ENCODE measurements around the gene SKIDA1. TPM values are rescaled to one million over a fixed set of nuclear protein-coding genes. Genes with fewer than 3 reads are reported as not detected.

Gene SKIDA1
- total RNA-seq, 2 donors from 2014 or later = 6.4 to 12.0 TPM

GRCh38 chr10:21468086-21468485, 57.4 kb downstream of the SKIDA1 start:
- H3K36me3 ChIP-seq (ENCODE audit: control insufficient read depth, insufficient read depth, low read length) = no peaks in the 10 kb centered on the region
- H3K27ac ChIP-seq (ENCODE audit: low read depth, low read length) = no peak overlapping the region
- H3K27ac Mint-ChIP-seq = no peak overlapping the region
- H3K4me3 ChIP-seq (ENCODE audit: low read length) = no peak overlapping the region
- H3K27me3 Mint-ChIP-seq (ENCODE audit: insufficient read depth) = no peaks in the 10 kb centered on the region
- H3K4me3 Mint-ChIP-seq = no peak overlapping the region
- no peaks in the 10 kb centered on the region for H3K9me3 Mint-ChIP-seq
- 94 to 95% methylated on average over 3 of the region's 3 CpGs for WGBS, 2 experiments (ENCODE audit: insufficient coverage in 1 of 2, insufficient read length in 1 of 2)
- peak; percentile 28 for DNase-seq
- H3K9me3 ChIP-seq (ENCODE audit: control insufficient read depth, low read length) = no peaks in the 10 kb centered on the region
- H3K36me3 Mint-ChIP-seq (ENCODE audit: low read depth) = no peaks in the 10 kb centered on the region
- no peak overlapping the region for H3K9ac ChIP-seq (ENCODE audit: extremely low read depth, low read length, poor library complexity, severe bottlenecking)
- H3K4me1 ChIP-seq (ENCODE audit: control insufficient read depth, insufficient read depth, low read length) = no peaks in the 10 kb centered on the region
- H3K4me1 Mint-ChIP-seq = peaks cover 1% of the 10 kb centered on the region
- no peaks in the 10 kb centered on the region for H3K27me3 ChIP-seq (ENCODE audit: control insufficient read depth, insufficient read depth, low read length, poor library complexity, severe bottlenecking)
- TF ChIP-seq CTCF (conservative IDR thresholded peaks at IDR 0.05) = no peak

- Mint-ChIP-seq H3K27me3 (ENCODE audit: insufficient read depth) (no peaks in the 10 kb centered on the region), H3K27ac (no peak overlapping the region), H3K36me3 (ENCODE audit: low read depth) (no peaks in the 10 kb centered on the region), H3K9me3 (no peaks in the 10 kb centered on the region), H3K4me3 (no peak overlapping the region), H3K4me1 (no peaks in the 10 kb centered on the region)
- no peak for TF ChIP-seq CTCF (conservative IDR thresholded peaks at IDR 0.05)
- Histone ChIP-seq H3K9me3 (ENCODE audit: control insufficient read depth, low read length) (no peaks in the 10 kb centered on the region), H3K4me1 (ENCODE audit: control insufficient read depth, insufficient read depth, low read length) (no peaks in the 10 kb centered on the region), H3K4me3 (ENCODE audit: low read length) (no peak overlapping the region), H3K9ac (ENCODE audit: extremely low read depth, low read length, poor library complexity, severe bottlenecking) (no peak overlapping the region), H3K36me3 (ENCODE audit: control insufficient read depth, insufficient read depth, low read length) (no peaks in the 10 kb centered on the region), H3K27ac (ENCODE audit: low read depth, low read length) (no peak overlapping the region), H3K27me3 (ENCODE audit: control insufficient read depth, insufficient read depth, low read length, poor library complexity, severe bottlenecking) (no peaks in the 10 kb centered on the region)
- no peak for DNase-seq
- 95 to 100% methylated on average over 1 of the region's 1 CpG for WGBS, 2 experiments (ENCODE audit: insufficient coverage in 1 of 2, insufficient read length in 1 of 2)
Observed at GRCh38 chr10:21467633-21468032, 57.8 kb downstream of the SKIDA1 start.

- H3K4me3 ChIP-seq (ENCODE audit: low read length) = no peak overlapping the region
- Mint-ChIP-seq H3K36me3 (ENCODE audit: low read depth) (no peaks in the 10 kb centered on the region), H3K9me3 (no peaks in the 10 kb centered on the region), H3K4me1 (no peaks in the 10 kb centered on the region), H3K4me3 (no peak overlapping the region), H3K27ac (no peak overlapping the region), H3K27me3 (ENCODE audit: insufficient read depth) (no peaks in the 10 kb centered on the region)
- no peaks in the 10 kb centered on the region for H3K4me1 ChIP-seq (ENCODE audit: control insufficient read depth, insufficient read depth, low read length)
- H3K27ac ChIP-seq (ENCODE audit: low read depth, low read length) = no peak overlapping the region
- no peak for TF ChIP-seq CTCF (conservative IDR thresholded peaks at IDR 0.05)
- H3K9ac ChIP-seq (ENCODE audit: extremely low read depth, low read length, poor library complexity, severe bottlenecking) = no peak overlapping the region
- DNase-seq = no peak
- H3K36me3 ChIP-seq (ENCODE audit: control insufficient read depth, insufficient read depth, low read length) = no peaks in the 10 kb centered on the region
- no peaks in the 10 kb centered on the region for H3K9me3 ChIP-seq (ENCODE audit: control insufficient read depth, low read length)
- no peaks in the 10 kb centered on the region for H3K27me3 ChIP-seq (ENCODE audit: control insufficient read depth, insufficient read depth, low read length, poor library complexity, severe bottlenecking)
- 89 to 96% methylated on average over 5 to 7 of the region's 7 CpGs for WGBS, 2 experiments (ENCODE audit: insufficient coverage in 1 of 2, insufficient read length in 1 of 2)
Observed at GRCh38 chr10:21464134-21464533, 61.3 kb downstream of the SKIDA1 start.

Small RNA genes lying within 50 kb of the gene (microRNA-seq; reads per million reads assigned to microRNA genes)
- 1.8 reads per million, percentile 7 among the genes with 10 or more reads in this experiment for gene MIR1915 (ENCODE audit: borderline microRNAs expressed)

Other genes with a start within 250 kb of the SKIDA1 start
- 10 to 100 TPM; 55.8 to 62.9 TPM for gene MLLT10, start 8.6 kb upstream of the SKIDA1 start, total RNA-seq